Lower leg skin (tissue), 4 donors: ENCODE measurements around the gene NCOA3. TPM values are rescaled to one million over a fixed set of nuclear protein-coding genes. Genes with fewer than 3 reads are reported as not detected.
"Not testable (repeated sequence)": the region's sequence is repeated elsewhere in the genome, so short reads cannot be mapped to it uniquely, and the experiment has no call there.

Experiments
- DNase-seq, 2 donors: peaks; one replicate each; pipeline ENCODE4 v3.0.0-alpha.2; 2019; ENCODE audit warnings: low spot score in 2 of 2
- H3K4me3 ChIP-seq: fragments of 200-600 bp; sonication (generic); 2 replicates; pipeline ENCODE4 v1.5.1; 2017; ENCODE audit warnings: mild to moderate bottlenecking, low read depth; ENCODE audit not compliant: poor library complexity, severe bottlenecking
- CTCF ChIP-seq, 3 donors: fragments of 450-650 bp; IDR thresholded peaks; one replicate each; pipeline ENCODE4 v1.5.1; 2016; ENCODE audit warnings: antibody characterized with exemption in 3 of 3, mild to moderate bottlenecking in 3 of 3, moderate library complexity in 2 of 3
- POLR2A ChIP-seq, 2 donors: fragments of 450-650 bp; IDR thresholded peaks; one replicate each; pipeline ENCODE4 v1.6.1; 2016 to 2017; ENCODE audit warnings: antibody characterized with exemption in 2 of 2, mild to moderate bottlenecking in 1 of 2, moderate library complexity in 1 of 2
- WGBS, 2 donors: methylation state at CpG; one replicate each; pipeline ENCODE4 v1.1.5; 2018; 5-methylcytosine and 5-hydroxymethylcytosine counted together
- intact Hi-C: fragments of 100-400 bp; cut with DNase I; formaldehyde crosslinking; loops from one replicate; pipeline ENCODE4 v1.15.0; 2023; ENCODE audit warnings: low total_unique reads
- total RNA-seq, 4 donors: library from RNA; depleted of rRNA; stranded (reverse); fragments of >200 nt; gene quantifications; one replicate each; pipeline ENCODE4 v1.1.0, GENCODE V29; 2016

Gene NCOA3
- total RNA-seq, 4 donors from 2014 or later, result 43.6 to 55.0 (median 49.5) TPM

GRCh38 chr20:47591231-47591630 is 89.5 kb downstream of the NCOA3 start:
- TF ChIP-seq CTCF (IDR thresholded peaks at IDR 0.05) (no peak), POLR2A (IDR thresholded peaks at IDR 0.05) (no peak)
- intact Hi-C loops, result no loop called here
- WGBS, 2 donors, result 79 to 86% methylated on average over 1 of the region's 1 CpG
- DNase-seq, result no peak
- H3K4me3 ChIP-seq, result no peak overlapping the region

DNA sequence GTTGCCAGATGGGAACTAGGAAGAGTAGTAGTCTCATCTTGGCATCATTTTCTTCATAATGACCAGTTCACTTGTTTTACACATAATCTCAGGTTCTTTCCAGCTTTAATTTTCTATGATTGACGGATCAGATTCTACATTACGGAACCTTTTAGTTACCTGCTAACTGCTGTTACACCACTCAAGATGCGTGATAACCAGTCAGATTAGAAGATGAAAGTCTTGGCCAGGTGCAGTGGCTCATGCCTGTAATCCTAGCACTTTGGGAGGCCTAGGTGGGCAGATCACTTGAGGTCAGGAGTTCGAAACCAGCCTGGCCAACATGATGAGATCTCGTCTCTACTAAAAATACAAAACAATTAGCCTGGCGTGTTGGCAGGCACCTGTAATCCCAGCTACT is 92.5 kb downstream of the NCOA3 start:
- no peak for DNase-seq
- TF ChIP-seq CTCF (IDR thresholded peaks at IDR 0.05), result no peak
- TF ChIP-seq POLR2A (IDR thresholded peaks at IDR 0.05), result no peak
- intact Hi-C loops, result no loop called here
- 96 to 99% methylated on average over 6 of the region's 6 CpGs for WGBS, 2 donors
- no peak overlapping the region for H3K4me3 ChIP-seq

GRCh38 chr20:47595138-47595537 is 93.5 kb downstream of the NCOA3 start:
- 98 to 100% methylated on average over 10 of the region's 10 CpGs for WGBS, 2 donors
- DNase-seq, H3K4me3 ChIP-seq, intact Hi-C loops: not testable (repeated sequence)

DNA sequence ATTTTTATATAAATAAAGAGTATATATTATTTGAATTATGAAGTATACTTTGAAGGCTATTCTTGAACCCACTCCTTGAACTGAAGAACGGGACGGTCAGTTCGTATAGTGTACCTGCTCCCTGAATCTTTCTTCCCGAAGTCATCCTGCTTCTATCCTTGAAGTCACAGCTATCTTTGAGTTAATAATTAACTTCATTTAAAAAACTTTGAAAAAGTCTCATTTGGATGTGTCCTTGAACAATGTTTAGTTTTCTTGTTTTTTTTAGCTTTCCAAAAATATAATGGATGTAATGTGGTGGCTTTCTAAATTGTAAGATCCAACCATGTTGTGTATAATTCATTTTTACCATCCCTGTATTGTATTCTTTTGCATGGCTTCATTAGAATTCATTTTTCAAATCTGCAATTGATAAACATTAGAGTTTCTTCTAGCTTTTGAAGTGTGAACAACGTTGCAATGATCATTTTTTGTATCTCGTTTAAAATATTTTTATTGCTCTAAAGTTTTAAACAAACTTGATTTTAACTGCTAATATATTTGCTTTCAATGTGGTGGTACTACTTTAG is 94.4 kb downstream of the NCOA3 start:
- no peak for DNase-seq
- TF ChIP-seq POLR2A (IDR thresholded peaks at IDR 0.05) (no peak), CTCF (IDR thresholded peaks at IDR 0.05) (no peak)
- intact Hi-C loops, result no loop called here
- 92 to 93% methylated on average over 6 of the region's 6 CpGs for WGBS, 2 donors
- H3K4me3 ChIP-seq, result no peak overlapping the region

GRCh38 chr20:47597090-47597489 is 95.4 kb downstream of the NCOA3 start:
- intact Hi-C loops, result no loop called here
- no peak for TF ChIP-seq CTCF (IDR thresholded peaks at IDR 0.05)
- no peak for TF ChIP-seq POLR2A (IDR thresholded peaks at IDR 0.05)

DNA sequence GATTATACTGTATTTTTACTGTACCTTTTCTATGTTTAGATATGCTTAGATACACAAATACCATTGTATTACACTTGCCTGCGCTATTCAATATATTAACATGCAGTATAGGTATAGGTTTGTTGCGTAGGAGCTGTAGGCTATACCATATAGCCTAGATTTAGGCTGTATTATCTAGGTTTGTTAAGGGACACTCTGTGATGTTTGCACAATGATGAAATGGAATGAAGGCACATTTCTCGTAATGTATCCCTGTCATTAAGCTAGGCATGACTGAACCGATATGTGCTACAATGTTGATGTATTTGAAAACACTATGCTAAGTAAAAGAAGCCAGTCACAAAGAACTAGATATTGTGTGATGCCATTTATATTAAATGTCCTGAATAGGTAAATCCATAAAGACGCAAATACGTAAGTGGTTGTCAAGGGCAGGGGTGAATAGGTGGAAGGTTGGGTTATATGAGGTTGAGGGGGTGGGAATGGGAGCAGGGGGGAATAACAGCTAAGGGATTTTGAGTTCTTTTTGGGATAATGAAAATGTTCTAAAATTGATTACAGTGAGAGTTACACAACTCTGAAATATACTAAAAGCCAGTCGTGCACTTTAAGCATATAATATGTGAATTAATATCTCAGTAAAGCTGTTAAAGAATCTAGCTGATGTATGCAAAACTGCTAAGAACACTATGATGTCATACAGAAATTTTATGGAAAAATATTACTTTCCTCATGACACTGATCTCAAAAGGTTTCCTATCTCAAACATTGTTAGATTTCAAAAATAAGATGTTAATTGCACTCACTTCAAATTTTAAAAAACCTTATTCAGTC is 97.4 kb downstream of the NCOA3 start:
- intact Hi-C loops, result no loop called here
- 94% methylated on average over 7 of the region's 7 CpGs for WGBS, 2 donors
- no peak for TF ChIP-seq CTCF (IDR thresholded peaks at IDR 0.05)
- TF ChIP-seq POLR2A (IDR thresholded peaks at IDR 0.05), result no peak

More at GRCh38 chr20:47597090-47597489, 95.4 kb downstream of the NCOA3 start:
- no peak for DNase-seq
- H3K4me3 ChIP-seq, result no peak overlapping the region

More for the DNA sequence above, 97.4 kb downstream of the NCOA3 start:
- DNase-seq, result no peak
- no peak overlapping the region for H3K4me3 ChIP-seq
